GM18951 (cell line): ENCODE results near the gene TLE2.

Experiments
- POLR2A ChIP-seq: IDR thresholded peaks from 4 replicates; pipeline ENCODE4 v1.6.1; 2011; ENCODE audit warnings: mild to moderate bottlenecking; ENCODE audit not compliant: insufficient read length, insufficient read depth; ENCODE audit errors: extremely low read depth
- in situ Hi-C: fragments of 300-500 bp; cut with MboI; formaldehyde crosslinking; loops from one replicate; pipeline ENCODE4 v1.12.0; 2022; ENCODE audit warnings: low sequenced_read_pairs, mixed read lengths, inconsistent platforms; ENCODE audit not compliant: unreplicated experiment

TLE2 gene

DNA sequence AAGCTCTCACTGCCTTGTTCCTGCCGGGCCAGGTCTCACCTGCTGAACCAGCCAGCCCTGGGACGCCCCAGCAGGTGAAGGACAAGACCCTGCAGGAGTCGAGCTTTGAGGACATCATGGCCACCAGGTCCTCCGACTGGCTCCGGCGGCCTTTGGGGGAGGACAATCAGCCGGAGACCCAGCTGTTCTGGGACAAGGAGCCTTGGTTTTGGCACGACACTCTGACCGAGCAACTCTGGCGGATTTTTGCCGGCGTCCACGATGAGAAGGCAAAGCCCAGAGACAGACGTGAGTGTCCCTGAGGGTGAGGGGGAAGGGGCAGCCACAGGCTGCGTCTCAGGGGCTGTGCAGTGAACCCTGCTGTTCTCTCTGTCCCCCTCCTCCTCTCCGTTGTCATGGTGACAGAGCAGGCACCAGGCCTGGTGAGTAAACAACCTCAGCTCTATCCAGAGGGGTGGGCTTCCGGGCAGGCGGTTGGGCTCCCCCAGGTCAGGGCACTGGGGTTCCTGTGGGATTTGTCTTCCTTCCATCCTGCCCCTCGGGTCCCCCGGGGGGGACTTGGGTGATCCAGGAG is 42.0 kb downstream of the TLE2 start:
- no peak for TF ChIP-seq POLR2A
- in situ Hi-C loops = no loop called here

DNA sequence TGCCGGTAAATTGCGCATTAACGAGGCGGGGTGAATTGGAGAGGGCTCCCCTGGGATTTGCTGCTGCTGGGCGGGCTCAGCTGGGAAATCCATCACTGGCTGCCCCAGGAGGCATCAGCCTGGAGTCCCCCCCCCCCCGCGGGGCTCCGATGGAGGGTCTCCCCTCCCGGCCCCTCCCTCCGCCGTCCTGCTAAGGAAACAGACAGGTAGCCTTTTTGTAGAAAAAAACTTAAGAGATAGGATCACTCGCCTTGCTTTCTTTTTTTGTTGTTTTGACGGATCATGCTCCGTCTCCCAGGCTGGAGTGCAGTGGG is 44.9 kb downstream of the TLE2 start:
- in situ Hi-C loops = no loop called here

DNA sequence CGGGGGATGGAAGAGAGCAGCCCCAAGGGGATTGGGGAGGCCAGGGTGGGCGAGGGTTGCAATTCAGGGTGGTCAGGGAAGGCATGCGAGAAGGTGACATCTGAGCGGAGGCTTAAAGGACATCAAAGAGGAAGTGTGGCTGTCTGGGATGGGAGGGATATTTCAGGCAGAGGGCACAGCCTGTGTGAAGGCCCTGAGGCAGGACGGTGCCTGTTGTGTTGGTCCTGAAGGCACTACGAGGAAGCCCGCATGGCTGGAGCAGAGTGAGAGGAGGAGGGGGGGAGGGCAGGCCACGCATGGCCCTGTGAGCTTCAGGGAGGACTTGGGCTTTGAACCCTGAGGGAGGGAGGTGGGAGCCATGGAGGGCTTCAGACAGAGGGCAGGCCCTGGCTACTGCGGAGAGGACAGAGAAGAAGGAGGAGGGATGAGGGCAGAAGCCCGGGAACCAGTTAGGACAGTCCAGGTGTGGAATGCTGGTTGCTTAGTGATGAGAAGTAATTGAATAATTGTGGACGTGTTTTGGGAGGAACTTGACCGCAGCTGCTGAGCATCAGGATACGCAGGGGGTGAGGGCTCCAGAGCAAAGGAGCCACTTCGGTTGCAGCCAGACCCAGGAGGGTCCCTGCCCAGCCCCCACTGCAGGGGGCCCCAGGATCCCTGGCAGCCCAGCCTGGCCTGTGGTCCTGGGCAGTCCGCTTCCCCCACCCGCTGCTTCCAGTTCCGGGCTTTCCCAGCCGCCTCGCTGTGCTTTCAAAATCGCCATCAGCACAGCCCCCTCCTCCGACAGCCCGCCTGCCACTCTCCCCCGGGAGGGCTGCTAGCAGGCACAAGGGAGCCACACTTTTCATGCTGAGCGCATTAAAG is 45.5 kb downstream of the TLE2 start:
- in situ Hi-C loops = no loop called here
- no peak for TF ChIP-seq POLR2A

More for the DNA sequence above, 44.9 kb downstream of the TLE2 start:
- TF ChIP-seq POLR2A = no peak

DNA sequence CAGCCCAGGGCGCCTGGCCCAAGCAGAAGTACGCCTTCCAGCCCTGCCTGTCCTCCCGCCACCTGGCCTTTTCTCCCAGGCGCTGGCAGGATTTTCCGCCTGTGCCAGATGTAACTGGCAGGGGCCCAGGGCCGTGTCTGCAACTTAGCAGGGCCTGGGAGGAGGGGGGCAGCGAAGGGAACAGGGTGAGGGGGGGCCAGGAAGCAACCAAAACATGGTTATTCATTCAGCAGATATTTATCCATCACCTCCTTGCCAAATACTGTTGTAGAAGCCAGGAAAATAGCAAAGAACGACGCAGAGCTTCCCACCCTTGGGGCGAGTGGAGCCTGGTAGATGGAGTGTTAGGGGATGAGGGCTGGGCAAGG is 46.1 kb downstream of the TLE2 start:
- in situ Hi-C loops = no loop called here
- no peak for TF ChIP-seq POLR2A

DNA sequence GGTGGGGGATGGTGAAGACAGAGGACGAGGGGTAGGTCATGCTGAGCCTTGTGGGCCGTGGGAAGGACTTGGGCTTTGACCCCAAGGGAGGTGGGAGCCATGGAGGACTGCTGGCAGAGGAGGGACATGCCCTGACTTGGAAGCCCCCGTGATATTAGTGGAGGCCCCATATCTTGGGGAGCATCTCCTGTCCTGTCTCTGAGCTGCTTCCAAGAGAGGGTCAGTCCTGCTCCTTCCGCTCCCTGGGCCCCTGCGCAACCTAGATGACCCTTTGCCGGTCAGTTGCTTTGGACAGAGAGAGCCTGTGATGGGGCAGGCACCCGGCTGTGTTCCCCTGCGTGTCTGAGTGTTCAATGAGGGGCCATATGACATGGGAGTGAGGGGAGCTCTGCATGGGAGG is 46.5 kb downstream of the TLE2 start:
- in situ Hi-C loops = no loop called here
- no peak for TF ChIP-seq POLR2A

DNA sequence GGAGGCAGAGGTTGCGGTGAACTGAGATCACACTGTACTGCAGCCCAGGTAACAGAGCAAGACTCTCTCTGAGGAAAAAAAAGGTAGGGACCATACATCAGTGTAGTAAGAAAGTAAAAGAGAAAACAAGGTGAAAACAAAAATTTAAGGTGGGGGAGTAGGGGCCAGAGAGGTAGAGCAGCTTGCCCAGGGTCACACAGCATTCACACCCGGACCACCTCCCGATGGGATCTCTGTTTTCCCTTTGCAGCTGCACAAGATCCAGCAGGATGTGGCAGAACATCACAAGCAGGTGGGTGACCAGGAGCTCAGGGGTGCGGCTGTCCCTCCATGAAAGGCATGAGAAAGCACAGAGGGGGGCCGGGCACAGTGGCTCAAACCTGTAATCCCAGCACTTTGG is 47.2 kb downstream of the TLE2 start:
- in situ Hi-C loops = no loop called here
- no peak for TF ChIP-seq POLR2A

DNA sequence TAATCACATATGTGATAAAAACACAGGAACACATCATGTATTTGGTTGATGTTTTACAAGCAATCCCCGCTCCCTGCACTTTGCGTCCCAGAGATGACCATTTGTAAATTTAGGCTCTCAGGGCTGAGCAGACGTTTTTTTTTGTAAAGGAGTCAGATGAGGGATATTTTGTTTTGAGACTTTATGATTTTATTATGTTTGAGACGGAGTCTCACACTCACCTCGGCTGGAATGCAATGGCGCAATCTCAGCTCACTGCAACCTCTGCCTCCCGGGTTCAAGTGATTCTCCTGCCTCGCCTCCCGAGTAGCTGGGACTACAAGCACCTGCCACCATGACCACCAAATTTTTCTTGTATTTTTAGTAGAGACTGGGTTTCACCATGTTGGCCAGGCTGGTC is 50.3 kb downstream of the TLE2 start:
- TF ChIP-seq POLR2A = no peak
- in situ Hi-C loops = no loop called here

DNA sequence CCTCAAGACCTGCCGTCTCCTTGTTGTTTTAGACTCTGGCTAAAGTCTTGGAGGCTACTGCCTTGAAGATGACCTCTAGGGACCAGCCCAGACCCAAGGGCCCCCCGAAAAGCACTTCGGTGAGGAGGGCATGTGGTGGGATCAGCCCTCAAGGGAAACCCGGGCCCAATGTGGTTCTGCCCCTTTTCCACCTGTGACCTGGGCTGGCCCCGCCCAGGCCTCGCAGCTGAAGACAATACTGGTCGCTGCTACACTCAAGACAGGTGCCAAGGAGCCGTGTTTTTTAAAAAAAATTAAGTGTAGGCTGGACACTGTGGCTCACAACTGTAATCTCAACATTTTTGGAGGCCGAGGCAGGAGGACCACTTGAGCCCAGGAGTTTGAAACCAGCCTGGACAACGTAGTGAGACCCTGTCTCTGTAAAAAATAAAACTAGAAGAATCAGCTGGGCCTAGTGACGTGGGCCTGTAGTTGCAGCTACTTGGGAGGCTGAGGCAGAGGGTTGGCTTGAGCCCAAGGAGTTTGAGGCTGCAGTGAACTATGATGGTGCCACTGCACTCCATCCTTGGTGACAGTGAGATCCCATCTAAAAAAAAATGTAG is 50.8 kb downstream of the TLE2 start:
- in situ Hi-C loops = no loop called here
- no peak for TF ChIP-seq POLR2A

DNA sequence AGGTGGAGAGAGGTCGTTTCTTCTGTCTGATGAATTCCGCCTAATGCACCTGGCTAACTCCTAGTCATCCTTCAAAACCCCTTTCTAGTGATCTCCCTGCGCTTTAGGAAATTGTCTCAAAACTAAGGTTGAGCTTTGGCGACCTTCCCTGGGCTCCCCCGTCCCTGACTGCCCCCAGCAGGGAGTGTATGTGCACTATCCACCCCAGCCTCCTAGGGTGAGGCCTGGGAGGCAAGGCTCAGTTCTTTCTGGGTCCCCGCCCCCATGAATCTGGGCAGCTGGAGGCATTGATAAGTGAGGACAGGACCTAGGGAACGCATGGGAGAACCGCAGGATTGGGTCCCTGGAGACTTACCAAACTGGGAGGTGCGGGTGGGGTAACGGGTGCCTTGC is 51.3 kb downstream of the TLE2 start:
- TF ChIP-seq POLR2A = no peak
- in situ Hi-C loops = no loop called here

DNA sequence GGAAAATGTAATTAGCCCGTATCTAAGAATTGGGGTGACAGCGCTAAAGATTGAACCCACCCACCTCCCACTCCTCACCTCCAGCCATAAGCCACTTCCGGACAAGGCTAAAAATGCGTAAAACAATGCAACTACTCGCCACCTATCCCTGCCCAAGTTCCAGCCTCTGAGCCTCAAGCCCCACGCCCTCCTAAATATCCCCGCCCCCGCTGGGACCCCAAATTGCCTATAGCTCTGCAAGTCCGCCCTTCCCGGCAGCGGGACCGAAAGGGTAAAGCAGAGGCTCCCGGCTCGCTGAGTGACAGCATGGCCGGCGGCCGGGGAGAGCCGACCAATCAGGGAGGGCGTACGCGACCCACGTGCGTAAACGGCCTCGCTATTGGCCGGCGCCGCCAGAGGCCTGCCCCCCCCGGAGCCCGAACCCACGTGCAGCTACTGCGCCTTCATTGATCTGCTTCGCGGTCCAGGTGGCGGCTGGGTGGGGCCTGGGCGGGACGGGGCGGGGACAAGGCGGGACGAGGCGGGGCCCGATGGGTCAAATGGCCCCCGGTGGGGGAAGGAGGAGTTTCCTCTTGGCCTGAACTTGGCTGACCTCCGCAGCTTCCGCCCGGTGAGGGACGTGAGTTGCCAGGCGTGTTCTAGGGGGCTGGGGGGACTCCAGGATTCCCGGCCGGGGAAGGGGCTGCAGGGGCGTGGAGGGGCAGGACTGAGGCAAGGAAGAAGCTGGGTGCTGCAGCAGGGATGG is 51.9 kb downstream of the TLE2 start, which contains the start of gene TLE6:
TLE6 (plus strand) TSS at position 564 of the 745 bp plus-strand sequence. CDS start 670 bp downstream, outside the sequence.
- peak; percentile 54 for TF ChIP-seq POLR2A
- in situ Hi-C loops = no loop called here

DNA sequence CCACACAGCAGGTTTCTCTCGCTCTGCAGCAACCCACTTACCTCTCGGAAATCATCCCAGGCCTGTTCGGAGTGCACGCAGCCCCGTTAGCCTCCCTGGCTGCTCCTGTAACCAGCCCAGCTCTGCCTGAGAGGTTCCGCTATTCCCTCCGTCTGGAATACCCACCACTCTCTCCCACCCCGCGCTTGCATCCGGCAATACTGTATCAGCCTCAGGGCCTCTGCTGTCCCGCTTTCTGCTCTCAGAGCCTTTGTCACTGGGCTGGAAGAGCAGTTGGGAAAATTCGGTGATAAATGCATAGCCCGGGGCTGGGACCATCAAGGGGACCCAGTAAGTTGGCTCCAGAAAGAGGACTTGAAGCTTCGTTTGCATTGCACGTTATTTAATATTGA is 52.5 kb downstream of the TLE2 start:
- in situ Hi-C loops = no loop called here
- TF ChIP-seq POLR2A = no peak

DNA sequence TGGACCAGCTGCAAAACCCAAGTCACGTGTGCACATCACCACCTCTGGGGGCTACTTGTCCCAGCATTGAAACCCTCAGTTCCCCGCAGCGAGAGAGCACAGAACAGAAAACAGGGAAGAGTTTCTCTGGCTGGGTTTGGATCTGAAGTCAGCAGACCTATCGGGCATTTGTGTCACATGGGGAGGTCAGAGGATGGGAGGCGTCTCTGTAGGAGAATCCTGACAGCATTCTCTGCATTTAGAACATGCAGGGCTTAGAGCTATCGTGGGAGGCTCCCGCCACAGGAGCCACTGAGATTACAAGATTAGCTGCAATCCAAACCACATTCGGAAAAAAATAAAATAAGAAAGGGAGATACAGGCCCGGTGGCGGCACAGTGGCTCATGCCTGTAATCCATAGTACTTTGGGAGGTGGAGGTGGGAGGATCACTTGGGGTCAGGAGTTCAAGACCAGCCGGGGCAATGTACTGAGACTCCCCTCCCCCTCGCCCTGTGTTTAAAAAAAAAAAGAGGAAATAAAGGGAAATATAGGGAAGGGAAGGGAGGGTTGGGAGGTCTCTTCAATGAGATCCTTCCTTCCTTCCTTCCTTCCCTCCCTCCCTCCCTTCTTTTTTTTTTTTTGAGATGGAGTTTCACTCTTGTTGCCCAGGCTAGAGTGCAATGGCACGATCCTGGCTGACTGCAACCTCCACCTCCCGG is 54.6 kb downstream of the TLE2 start:
- TF ChIP-seq POLR2A = no peak
- in situ Hi-C loops = no loop called here

DNA sequence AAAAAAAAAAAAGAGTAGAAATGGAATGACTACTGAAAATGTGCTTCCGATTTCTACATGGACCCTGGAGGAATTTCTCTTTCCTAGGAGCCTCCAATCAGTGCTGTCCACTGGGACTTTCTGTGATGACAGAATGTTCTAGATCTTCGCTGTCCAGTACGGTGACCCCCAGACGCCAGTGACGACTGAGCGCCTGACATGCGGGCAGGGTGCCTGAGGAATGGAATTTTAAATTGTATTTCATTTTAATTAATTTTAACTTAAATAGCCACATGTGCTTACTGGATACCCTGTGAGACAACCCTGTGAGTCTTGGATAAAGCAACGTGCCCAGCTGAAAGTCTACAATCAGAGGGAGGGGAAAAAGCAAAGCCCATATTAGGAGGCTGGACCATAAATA is 55.9 kb downstream of the TLE2 start:
- in situ Hi-C loops = no loop called here
- TF ChIP-seq POLR2A = no peak
